ENCODE data around the gene CSNK1D.

Gene CSNK1D

DNA sequence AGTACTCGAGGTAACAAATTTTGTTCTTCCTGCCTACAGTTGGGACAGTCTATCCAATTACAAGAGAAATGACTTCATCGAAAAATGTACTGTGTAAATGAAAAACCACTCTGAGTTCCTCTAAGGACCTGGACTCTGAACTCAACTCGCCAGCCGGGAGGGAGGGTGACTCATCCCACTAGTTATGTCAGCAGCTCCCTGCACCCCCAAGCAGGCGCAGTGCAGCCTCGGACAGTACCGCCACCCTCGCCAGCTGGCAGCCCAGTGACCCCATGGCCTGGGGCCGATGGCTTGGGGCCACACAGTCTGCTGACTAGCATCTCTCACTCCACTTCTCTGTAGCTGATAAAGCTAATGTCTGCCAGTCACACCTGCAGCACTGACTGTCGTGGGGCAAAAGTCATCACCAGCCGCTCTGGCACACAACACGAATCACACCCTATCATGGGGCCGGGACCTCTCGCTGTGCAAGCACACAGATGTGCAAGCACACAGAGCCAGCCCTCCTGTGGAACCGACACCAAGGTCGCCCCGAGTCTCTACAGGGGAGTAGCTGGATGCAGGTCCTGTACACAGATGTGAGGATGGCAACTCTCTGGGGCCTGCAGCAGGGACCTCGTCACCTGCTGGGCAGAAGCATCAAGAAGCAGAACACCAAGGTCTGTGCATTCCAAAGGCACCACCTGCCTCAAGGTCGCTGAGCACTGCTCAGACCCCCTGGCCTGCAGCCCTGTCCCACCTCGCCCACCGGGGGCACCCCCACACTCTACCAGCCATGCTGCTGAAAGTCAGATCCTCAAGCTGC is 5.7 kb downstream of the CSNK1D start:
- Histone ChIP-seq H3K79me2 (ENCODE audit: control insufficient read depth, low read length) (peaks cover 95% of the 10 kb centered on the region), H3K36me3 (ENCODE audit: control insufficient read depth, low read length) (peaks cover 95% of the 10 kb centered on the region), H3F3A (ENCODE audit: control insufficient read depth, insufficient read depth) (no peaks in the 10 kb centered on the region), H3K27me3 (ENCODE audit: control insufficient read depth, low read length) (no peaks in the 10 kb centered on the region), H3K27ac (ENCODE audit: low read depth, low read length) (no peak overlapping the region), H3K4me2 (ENCODE audit: low read length) (no peak overlapping the region), H3K9me2 (replicated peaks; ENCODE audit: control insufficient read depth, low read length) (no peaks in the 10 kb centered on the region), H3K9me3 (ENCODE audit: control insufficient read depth, insufficient read depth, low read length) (no peaks in the 10 kb centered on the region), H3K4me3 (ENCODE audit: low read length) (no peak overlapping the region), H4K20me1 (ENCODE audit: control insufficient read depth, insufficient read depth, low read depth, low read length) (peaks cover 32% of the 10 kb centered on the region), H3K4me1 (ENCODE audit: control insufficient read depth, low read length) (peaks cover 18% of the 10 kb centered on the region)
- no peak for TF ChIP-seq EZH2phosphoT487 (IDR thresholded peaks at IDR 0.05; ENCODE audit: borderline replicate concordance, low read length)
- TF ChIP-seq, protein P1, sequence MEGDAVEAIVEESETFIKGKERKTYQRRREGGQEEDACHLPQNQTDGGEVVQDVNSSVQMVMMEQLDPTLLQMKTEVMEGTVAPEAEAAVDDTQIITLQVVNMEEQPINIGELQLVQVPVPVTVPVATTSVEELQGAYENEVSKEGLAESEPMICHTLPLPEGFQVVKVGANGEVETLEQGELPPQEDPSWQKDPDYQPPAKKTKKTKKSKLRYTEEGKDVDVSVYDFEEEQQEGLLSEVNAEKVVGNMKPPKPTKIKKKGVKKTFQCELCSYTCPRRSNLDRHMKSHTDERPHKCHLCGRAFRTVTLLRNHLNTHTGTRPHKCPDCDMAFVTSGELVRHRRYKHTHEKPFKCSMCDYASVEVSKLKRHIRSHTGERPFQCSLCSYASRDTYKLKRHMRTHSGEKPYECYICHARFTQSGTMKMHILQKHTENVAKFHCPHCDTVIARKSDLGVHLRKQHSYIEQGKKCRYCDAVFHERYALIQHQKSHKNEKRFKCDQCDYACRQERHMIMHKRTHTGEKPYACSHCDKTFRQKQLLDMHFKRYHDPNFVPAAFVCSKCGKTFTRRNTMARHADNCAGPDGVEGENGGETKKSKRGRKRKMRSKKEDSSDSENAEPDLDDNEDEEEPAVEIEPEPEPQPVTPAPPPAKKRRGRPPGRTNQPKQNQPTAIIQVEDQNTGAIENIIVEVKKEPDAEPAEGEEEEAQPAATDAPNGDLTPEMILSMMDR (IDR thresholded peaks at IDR 0.05; ENCODE audit: low read depth, low read length, poor library complexity, severe bottlenecking), result no peak

DNA sequence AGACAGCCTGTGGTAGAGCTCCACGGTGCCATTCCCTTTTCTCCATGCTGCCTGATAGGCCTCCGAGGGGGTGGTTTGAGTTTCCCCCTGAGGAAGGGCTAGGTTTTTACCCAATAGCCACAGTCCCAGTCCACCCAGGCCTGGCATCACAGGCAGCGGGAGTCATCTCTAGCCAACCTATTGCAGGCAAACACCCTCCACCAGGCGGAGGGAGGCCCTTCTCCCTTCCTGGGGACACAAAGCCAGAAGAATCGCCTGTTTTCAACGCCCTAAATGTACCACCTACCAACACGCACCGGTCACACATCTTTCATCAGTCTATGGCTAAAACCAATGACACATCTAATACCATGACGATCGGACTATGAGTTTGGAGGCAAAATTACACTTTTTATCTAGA is 7.4 kb downstream of the CSNK1D start:
- Histone ChIP-seq H3K4me3 (ENCODE audit: low read length) (no peak overlapping the region), H3K27ac (ENCODE audit: low read depth, low read length) (no peak overlapping the region), H3K27me3 (ENCODE audit: control insufficient read depth, low read length) (no peaks in the 10 kb centered on the region), H3K4me1 (ENCODE audit: control insufficient read depth, low read length) (peaks cover 4% of the 10 kb centered on the region), H3K9me3 (ENCODE audit: control insufficient read depth, insufficient read depth, low read length) (no peaks in the 10 kb centered on the region), H3K79me2 (ENCODE audit: control insufficient read depth, low read length) (peaks cover 93% of the 10 kb centered on the region), H3K9me2 (replicated peaks; ENCODE audit: control insufficient read depth, low read length) (no peaks in the 10 kb centered on the region), H3K36me3 (ENCODE audit: control insufficient read depth, low read length) (peaks cover 97% of the 10 kb centered on the region), H3F3A (ENCODE audit: control insufficient read depth, insufficient read depth) (no peaks in the 10 kb centered on the region), H4K20me1 (ENCODE audit: control insufficient read depth, insufficient read depth, low read depth, low read length) (peaks cover 17% of the 10 kb centered on the region), H3K4me2 (ENCODE audit: low read length) (no peak overlapping the region)
- TF ChIP-seq, protein P1 (IDR thresholded peaks at IDR 0.05; ENCODE audit: low read depth, low read length, poor library complexity, severe bottlenecking), result no peak
- TF ChIP-seq EZH2phosphoT487 (IDR thresholded peaks at IDR 0.05; ENCODE audit: borderline replicate concordance, low read length), result no peak

DNA sequence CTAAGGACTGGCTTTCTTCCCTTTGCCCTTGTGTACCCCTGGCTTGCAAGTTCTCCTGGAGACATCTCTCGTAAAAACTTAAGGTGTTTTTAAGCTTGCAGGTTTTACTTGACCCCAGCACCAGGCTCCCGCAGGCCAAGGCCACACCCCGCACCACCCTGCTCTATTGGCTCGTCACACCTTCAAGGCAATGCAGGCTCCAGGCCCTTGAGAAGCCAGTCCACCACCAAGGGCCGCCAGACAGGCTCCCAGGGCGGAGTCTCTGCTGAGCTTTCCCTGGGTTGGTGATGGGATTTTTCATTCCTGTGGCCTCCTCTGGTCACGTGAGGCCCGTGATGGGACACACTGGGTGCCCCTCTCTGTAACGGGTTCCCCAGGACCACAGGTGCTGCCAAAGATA is 9.9 kb downstream of the CSNK1D start:
- Histone ChIP-seq H3K9me2 (replicated peaks; ENCODE audit: control insufficient read depth, low read length) (no peaks in the 10 kb centered on the region), H3K27me3 (ENCODE audit: control insufficient read depth, low read length) (no peaks in the 10 kb centered on the region), H3K79me2 (ENCODE audit: control insufficient read depth, low read length) (peaks cover 86% of the 10 kb centered on the region), H3K9me3 (ENCODE audit: control insufficient read depth, insufficient read depth, low read length) (no peaks in the 10 kb centered on the region), H3F3A (ENCODE audit: control insufficient read depth, insufficient read depth) (no peaks in the 10 kb centered on the region), H4K20me1 (ENCODE audit: control insufficient read depth, insufficient read depth, low read depth, low read length) (no peaks in the 10 kb centered on the region; the same call in 1 of the 2 replicates), H3K4me1 (ENCODE audit: control insufficient read depth, low read length) (no peaks in the 10 kb centered on the region), H3K4me2 (ENCODE audit: low read length) (no peak overlapping the region), H3K4me3 (ENCODE audit: low read length) (no peak overlapping the region), H3K27ac (ENCODE audit: low read depth, low read length) (no peak overlapping the region), H3K36me3 (ENCODE audit: control insufficient read depth, low read length) (peaks cover 98% of the 10 kb centered on the region)
- TF ChIP-seq, protein P1 (IDR thresholded peaks at IDR 0.05; ENCODE audit: low read depth, low read length, poor library complexity, severe bottlenecking), result no peak
- no peak for TF ChIP-seq EZH2phosphoT487 (IDR thresholded peaks at IDR 0.05; ENCODE audit: borderline replicate concordance, low read length)
